MM.1S (cell line): Measurements from ENCODE around the gene GARS1.

Experiments
- EZH2 ChIP-seq: fragments of 300-600 bp; sonication (generic); optimal IDR thresholded peaks from 2 replicates; pipeline ENCODE3; 2017; ENCODE audit warnings: low read depth, mild to moderate bottlenecking, antibody characterized with exemption, low read length, mixed read lengths
- EZH2phosphoT487 ChIP-seq: fragments of 300-600 bp; sonication (generic); IDR thresholded peaks from 2 replicates; pipeline ENCODE4 v1.6.1; 2018; ENCODE audit warnings: antibody characterized with exemption, low read length
- TF ChIP-seq, protein P1 (sequence below): fragments of 300-600 bp; sonication (generic); IDR thresholded peaks from 2 replicates; pipeline ENCODE4 v1.5.1; 2016; ENCODE audit warnings: antibody characterized with exemption, low read length, mixed read lengths

DNA sequence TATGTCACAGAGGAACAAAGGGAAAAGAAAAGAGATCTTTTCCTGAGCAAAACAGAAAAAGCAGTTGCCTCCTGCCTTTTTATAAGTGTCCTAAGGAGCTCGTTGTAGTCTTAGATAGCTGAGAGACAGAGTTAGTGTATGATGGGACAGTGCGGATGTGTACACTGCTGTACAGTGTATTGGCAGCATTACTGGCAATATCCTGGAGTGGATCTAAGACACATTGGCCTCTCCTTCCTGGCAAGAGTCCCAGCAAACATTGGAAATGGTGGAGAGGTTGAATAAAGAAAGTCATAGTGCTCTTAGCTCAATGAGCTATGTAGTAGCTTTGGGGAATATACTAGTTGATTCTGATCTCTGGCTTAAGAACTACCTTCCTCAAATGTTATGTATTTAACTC is 22.7 kb downstream of the GARS1 start:
- TF ChIP-seq, protein P1, sequence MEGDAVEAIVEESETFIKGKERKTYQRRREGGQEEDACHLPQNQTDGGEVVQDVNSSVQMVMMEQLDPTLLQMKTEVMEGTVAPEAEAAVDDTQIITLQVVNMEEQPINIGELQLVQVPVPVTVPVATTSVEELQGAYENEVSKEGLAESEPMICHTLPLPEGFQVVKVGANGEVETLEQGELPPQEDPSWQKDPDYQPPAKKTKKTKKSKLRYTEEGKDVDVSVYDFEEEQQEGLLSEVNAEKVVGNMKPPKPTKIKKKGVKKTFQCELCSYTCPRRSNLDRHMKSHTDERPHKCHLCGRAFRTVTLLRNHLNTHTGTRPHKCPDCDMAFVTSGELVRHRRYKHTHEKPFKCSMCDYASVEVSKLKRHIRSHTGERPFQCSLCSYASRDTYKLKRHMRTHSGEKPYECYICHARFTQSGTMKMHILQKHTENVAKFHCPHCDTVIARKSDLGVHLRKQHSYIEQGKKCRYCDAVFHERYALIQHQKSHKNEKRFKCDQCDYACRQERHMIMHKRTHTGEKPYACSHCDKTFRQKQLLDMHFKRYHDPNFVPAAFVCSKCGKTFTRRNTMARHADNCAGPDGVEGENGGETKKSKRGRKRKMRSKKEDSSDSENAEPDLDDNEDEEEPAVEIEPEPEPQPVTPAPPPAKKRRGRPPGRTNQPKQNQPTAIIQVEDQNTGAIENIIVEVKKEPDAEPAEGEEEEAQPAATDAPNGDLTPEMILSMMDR: no peak
- TF ChIP-seq EZH2phosphoT487: no peak
- TF ChIP-seq EZH2: no peak
